HepG2 (cell line): ENCODE data around the gene NDRG2. TPM values are rescaled to one million over a fixed set of nuclear protein-coding genes. Genes with fewer than 3 reads are reported as not detected.

Experiments used
- HNF4A ChIP-seq: sonication (generic); formaldehyde crosslinking; IDR thresholded peaks from 2 replicates; pipeline ENCODE4 v1.4.0; 2020; ENCODE audit warnings: missing genetic modification reagents
- KLF16 ChIP-seq, 2 experiments: sonication (generic) in 1 of 2; formaldehyde crosslinking in 1 of 2; IDR thresholded peaks; 2 replicates each; pipeline versions ENCODE4 v1.6.1 to v1.8.0; 2016 to 2023; ENCODE audit warnings: missing genetic modification reagents in 2 of 2, missing compliant biosample characterization in 1 of 2
- POLR2AphosphoS2 ChIP-seq: IDR thresholded peaks from 2 replicates; pipeline ENCODE4 v1.6.1; 2011; ENCODE audit warnings: low read depth, low read length, improper control_type of control experiment
- TIGD3 ChIP-seq: sonication (generic); formaldehyde crosslinking; IDR thresholded peaks from 2 replicates; pipeline ENCODE4 v1.5.1; 2020; ENCODE audit warnings: mild to moderate bottlenecking, missing genetic modification reagents, borderline replicate concordance
- ZC3H4 ChIP-seq: sonication (generic); formaldehyde crosslinking; IDR thresholded peaks from 2 replicates; pipeline ENCODE4 v1.4.0; 2020; ENCODE audit warnings: missing genetic modification reagents, borderline replicate concordance
- ZMYM3 ChIP-seq: sonication (generic); formaldehyde crosslinking; IDR thresholded peaks from 2 replicates; pipeline ENCODE4 v1.5.1; 2020; ENCODE audit warnings: mild to moderate bottlenecking, missing genetic modification reagents
- ZNF451 ChIP-seq: sonication (generic); formaldehyde crosslinking; IDR thresholded peaks from 2 replicates; pipeline ENCODE4 v1.5.0; 2020; ENCODE audit warnings: mild to moderate bottlenecking, missing genetic modification reagents
- ZNF550 ChIP-seq: sonication (generic); formaldehyde crosslinking; IDR thresholded peaks from 2 replicates; pipeline ENCODE4 v1.4.0; 2020; ENCODE audit warnings: mild to moderate bottlenecking, missing genetic modification reagents, borderline replicate concordance
- ZNF646 ChIP-seq: sonication (generic); formaldehyde crosslinking; IDR thresholded peaks from 2 replicates; pipeline ENCODE4 v1.9.0; 2021; ENCODE audit warnings: mild to moderate bottlenecking, missing genetic modification reagents
- ZNF768 ChIP-seq: sonication (generic); formaldehyde crosslinking; IDR thresholded peaks from 2 replicates; pipeline ENCODE4 v1.4.0; 2020; ENCODE audit warnings: missing genetic modification reagents
- polyA plus RNA-seq, 8 experiments: library from polyadenylated mRNA; depleted of rRNA in 3 of 8; stranded (reverse) in 7 of 8; unstranded in 1 of 8; fragments of >200 nt; fragmentation: Illumina TruSeq in 4 of 8; extraction: Trizol in 4 of 8; gene quantifications; 2 replicates each; pipeline versions ENCODE4 v1.2.1 to v1.2.3, GENCODE V29; 2011 to 2016; ENCODE audit warnings: low read depth in 4 of 8, missing spikeins in 1 of 8, mixed read lengths in 1 of 8; ENCODE audit not compliant: insufficient read depth in 1 of 8
- total RNA-seq, 5 experiments: library from RNA; depleted of rRNA; stranded (reverse); fragments of >200 nt; fragmentation: Illumina TruSeq; extraction: Trizol; gene quantifications; 2 replicates each; pipeline ENCODE4 v1.2.3, GENCODE V29; 2016; ENCODE audit warnings: low read depth in 1 of 5
- TF ChIP-seq, protein P1 (sequence below): IDR thresholded peaks from 2 replicates; pipeline ENCODE4 v1.6.1; 2012; ENCODE audit warnings: low read length, improper control_type of control experiment
- TF ChIP-seq, protein P2 (sequence below): sonication (generic); formaldehyde crosslinking; IDR thresholded peaks from 2 replicates; pipeline ENCODE4 v1.5.0; 2020; ENCODE audit warnings: mild to moderate bottlenecking, missing genetic modification reagents
- TF ChIP-seq, protein P3 (sequence below): sonication (generic); formaldehyde crosslinking; IDR thresholded peaks from 2 replicates; pipeline ENCODE4 v1.5.0; 2020; ENCODE audit warnings: missing genetic modification reagents, mild to moderate bottlenecking, borderline replicate concordance

The NDRG2 gene
- total and polyA plus RNA-seq, 2 of the 13 experiments (the other 11 are each of a cell fraction or from before 2014, with no cell fraction given), result 27.2 to 189 TPM

DNA sequence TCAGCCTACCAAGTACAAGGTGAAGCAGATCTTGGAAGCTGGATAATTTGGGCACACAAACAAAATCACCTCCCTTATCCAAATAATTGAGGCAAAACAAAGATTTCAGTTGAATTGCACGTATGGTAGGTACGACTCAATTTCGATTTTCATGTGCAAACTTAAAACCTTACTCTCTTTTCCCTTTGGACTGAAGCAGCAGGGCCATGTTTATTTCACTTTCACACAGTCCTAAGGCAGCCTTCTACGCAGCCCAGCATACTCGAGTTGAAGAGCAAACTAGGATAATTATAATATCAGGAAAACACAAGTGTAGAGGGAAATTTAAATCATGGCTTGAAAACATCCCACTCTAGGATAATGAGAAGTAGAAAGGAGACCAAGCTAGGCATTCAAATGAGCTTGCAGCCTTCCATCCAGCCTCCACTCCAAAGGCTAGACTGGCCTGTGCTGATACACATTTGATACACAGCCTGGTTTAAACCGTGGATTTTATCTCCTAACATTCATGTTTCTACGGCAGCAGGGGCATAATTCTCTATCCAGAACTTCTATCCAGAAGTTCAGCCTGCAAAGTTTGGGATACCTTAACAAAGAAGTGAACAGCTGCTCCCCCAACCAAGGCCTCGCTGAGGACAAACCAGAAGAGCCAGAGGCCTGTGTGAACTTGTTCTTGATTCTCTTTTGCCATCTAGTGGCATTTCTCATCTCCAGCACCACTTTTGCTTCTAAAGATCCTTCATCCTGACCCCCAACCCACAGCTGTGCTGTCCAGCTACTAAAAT is 14.9 kb upstream of the NDRG2 start (continued):
- no peak for TF ChIP-seq ZNF646 (CRISPR knock-in tag)
- no peak for TF ChIP-seq POLR2AphosphoS2
- no peak for TF ChIP-seq ZNF451
- TF ChIP-seq, protein P1, sequence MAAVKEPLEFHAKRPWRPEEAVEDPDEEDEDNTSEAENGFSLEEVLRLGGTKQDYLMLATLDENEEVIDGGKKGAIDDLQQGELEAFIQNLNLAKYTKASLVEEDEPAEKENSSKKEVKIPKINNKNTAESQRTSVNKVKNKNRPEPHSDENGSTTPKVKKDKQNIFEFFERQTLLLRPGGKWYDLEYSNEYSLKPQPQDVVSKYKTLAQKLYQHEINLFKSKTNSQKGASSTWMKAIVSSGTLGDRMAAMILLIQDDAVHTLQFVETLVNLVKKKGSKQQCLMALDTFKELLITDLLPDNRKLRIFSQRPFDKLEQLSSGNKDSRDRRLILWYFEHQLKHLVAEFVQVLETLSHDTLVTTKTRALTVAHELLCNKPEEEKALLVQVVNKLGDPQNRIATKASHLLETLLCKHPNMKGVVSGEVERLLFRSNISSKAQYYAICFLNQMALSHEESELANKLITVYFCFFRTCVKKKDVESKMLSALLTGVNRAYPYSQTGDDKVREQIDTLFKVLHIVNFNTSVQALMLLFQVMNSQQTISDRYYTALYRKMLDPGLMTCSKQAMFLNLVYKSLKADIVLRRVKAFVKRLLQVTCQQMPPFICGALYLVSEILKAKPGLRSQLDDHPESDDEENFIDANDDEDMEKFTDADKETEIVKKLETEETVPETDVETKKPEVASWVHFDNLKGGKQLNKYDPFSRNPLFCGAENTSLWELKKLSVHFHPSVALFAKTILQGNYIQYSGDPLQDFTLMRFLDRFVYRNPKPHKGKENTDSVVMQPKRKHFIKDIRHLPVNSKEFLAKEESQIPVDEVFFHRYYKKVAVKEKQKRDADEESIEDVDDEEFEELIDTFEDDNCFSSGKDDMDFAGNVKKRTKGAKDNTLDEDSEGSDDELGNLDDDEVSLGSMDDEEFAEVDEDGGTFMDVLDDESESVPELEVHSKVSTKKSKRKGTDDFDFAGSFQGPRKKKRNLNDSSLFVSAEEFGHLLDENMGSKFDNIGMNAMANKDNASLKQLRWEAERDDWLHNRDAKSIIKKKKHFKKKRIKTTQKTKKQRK, result no peak
- TF ChIP-seq ZNF768, result no peak
- TF ChIP-seq ZC3H4, result 0 out of 2 replicates have a peak, but pooled peaks have one; percentile 36
- TF ChIP-seq KLF16 (CRISPR knock-in tag; IDR thresholded peaks at IDR 0.05), result no peak
- TF ChIP-seq TIGD3 (CRISPR knock-in tag), result no peak
- TF ChIP-seq, protein P2, sequence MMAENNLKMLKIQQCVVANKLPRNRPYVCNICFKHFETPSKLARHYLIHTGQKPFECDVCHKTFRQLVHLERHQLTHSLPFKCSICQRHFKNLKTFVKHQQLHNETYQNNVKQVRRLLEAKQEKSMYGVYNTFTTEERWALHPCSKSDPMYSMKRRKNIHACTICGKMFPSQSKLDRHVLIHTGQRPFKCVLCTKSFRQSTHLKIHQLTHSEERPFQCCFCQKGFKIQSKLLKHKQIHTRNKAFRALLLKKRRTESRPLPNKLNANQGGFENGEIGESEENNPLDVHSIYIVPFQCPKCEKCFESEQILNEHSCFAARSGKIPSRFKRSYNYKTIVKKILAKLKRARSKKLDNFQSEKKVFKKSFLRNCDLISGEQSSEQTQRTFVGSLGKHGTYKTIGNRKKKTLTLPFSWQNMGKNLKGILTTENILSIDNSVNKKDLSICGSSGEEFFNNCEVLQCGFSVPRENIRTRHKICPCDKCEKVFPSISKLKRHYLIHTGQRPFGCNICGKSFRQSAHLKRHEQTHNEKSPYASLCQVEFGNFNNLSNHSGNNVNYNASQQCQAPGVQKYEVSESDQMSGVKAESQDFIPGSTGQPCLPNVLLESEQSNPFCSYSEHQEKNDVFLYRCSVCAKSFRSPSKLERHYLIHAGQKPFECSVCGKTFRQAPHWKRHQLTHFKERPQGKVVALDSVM (CRISPR knock-in tag), result peak; percentile 87
- no peak for TF ChIP-seq ZNF550 (CRISPR knock-in tag)
- TF ChIP-seq, protein P3, sequence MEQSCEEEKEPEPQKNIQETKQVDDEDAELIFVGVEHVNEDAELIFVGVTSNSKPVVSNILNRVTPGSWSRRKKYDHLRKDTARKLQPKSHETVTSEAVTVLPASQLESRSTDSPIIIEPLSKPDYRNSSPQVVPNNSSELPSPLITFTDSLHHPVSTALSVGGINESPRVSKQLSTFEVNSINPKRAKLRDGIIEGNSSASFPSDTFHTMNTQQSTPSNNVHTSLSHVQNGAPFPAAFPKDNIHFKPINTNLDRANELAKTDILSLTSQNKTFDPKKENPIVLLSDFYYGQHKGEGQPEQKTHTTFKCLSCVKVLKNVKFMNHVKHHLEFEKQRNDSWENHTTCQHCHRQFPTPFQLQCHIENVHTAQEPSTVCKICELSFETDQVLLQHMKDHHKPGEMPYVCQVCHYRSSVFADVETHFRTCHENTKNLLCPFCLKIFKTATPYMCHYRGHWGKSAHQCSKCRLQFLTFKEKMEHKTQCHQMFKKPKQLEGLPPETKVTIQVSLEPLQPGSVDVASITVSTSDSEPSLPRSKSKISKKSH, result no peak
- peak; percentile 5; the same call in 1 of the 2 replicates for TF ChIP-seq HNF4A
- no peak for TF ChIP-seq ZMYM3 (CRISPR knock-in tag)
